Osteoblast (primary cell): ENCODE data around the gene TPSB2. TPM values are rescaled to one million over a fixed set of nuclear protein-coding genes. Genes with fewer than 3 reads are reported as not detected.
"Not testable (repeated sequence)": the region's sequence is repeated elsewhere in the genome, so short reads cannot be mapped to it uniquely, and the experiment has no call there.

ENCODE experiments used
- DNase-seq: peaks from one replicate; pipeline ENCODE4 v3.0.0; 2011; ENCODE audit warnings: low spot score, mixed read lengths; ENCODE audit not compliant: insufficient read length; ENCODE audit errors: missing footprints
- H2AFZ ChIP-seq: 2 replicates; pipeline ENCODE4 v1.6.0; 2011; ENCODE audit warnings: mild to moderate bottlenecking, low read length
- H3K27ac ChIP-seq: 2 replicates; pipeline ENCODE4 v1.5.1; 2011; ENCODE audit warnings: mild to moderate bottlenecking, low read depth, low read length, moderate library complexity
- H3K27me3 ChIP-seq: 2 replicates; pipeline ENCODE4 v1.6.0; 2012; ENCODE audit warnings: mild to moderate bottlenecking, control low read depth, inconsistent platforms, low read length, moderate library complexity; ENCODE audit not compliant: insufficient read depth
- H3K36me3 ChIP-seq: 2 replicates; pipeline ENCODE4 v1.5.1; 2011; ENCODE audit warnings: mild to moderate bottlenecking, low read length, control low read depth, moderate library complexity; ENCODE audit not compliant: insufficient read depth
- H3K4me1 ChIP-seq: 2 replicates; pipeline ENCODE4 v1.5.1; 2011; ENCODE audit warnings: mild to moderate bottlenecking, low read length, control low read depth, moderate library complexity; ENCODE audit not compliant: insufficient read depth
- H3K4me2 ChIP-seq: 2 replicates; pipeline ENCODE4 v1.6.0; 2011; ENCODE audit warnings: mild to moderate bottlenecking, low read length; ENCODE audit not compliant: insufficient read depth
- H3K4me3 ChIP-seq: fragments of 200-600 bp; sonication (generic); 3 replicates; pipeline ENCODE4 v1.5.1; 2012; ENCODE audit warnings: mild to moderate bottlenecking, low read length, inconsistent platforms; ENCODE audit not compliant: insufficient read depth
- H3K79me2 ChIP-seq: 2 replicates; pipeline ENCODE4 v1.6.0; 2012; ENCODE audit warnings: mild to moderate bottlenecking, low read length, control low read depth, inconsistent platforms; ENCODE audit not compliant: insufficient read depth
- H3K9me3 ChIP-seq: 2 replicates; pipeline ENCODE4 v1.5.1; 2011; ENCODE audit warnings: low read depth, low read length, control low read depth
- H4K20me1 ChIP-seq: 2 replicates; pipeline ENCODE4 v1.6.0; 2012; ENCODE audit warnings: mild to moderate bottlenecking, low read length, control low read depth; ENCODE audit not compliant: insufficient read depth
- total RNA-seq: library from RNA; depleted of rRNA; stranded (reverse); fragments of >200 nt; gene quantifications from 2 replicates; pipeline ENCODE4 v1.2.3, GENCODE V29; 2012
- TF ChIP-seq, protein P1 (sequence below): IDR thresholded peaks from 2 replicates; pipeline ENCODE4 v1.5.1; 2011; ENCODE audit warnings: mild to moderate bottlenecking, low read depth, low read length, moderate library complexity; ENCODE audit errors: extremely low read depth

Gene TPSB2
- total RNA-seq, 1 donor, result not detected

- no peaks in the 10 kb centered on the region for H3K27me3 ChIP-seq
- H3K36me3 ChIP-seq, result no peaks in the 10 kb centered on the region
- H3K4me1 ChIP-seq, result no peaks in the 10 kb centered on the region
- no peak overlapping the region for H2AFZ ChIP-seq
- H3K27ac ChIP-seq, result no peak overlapping the region
- H4K20me1 ChIP-seq, result no peaks in the 10 kb centered on the region
- H3K4me3 ChIP-seq, result no peak overlapping the region
- TF ChIP-seq, protein P1, sequence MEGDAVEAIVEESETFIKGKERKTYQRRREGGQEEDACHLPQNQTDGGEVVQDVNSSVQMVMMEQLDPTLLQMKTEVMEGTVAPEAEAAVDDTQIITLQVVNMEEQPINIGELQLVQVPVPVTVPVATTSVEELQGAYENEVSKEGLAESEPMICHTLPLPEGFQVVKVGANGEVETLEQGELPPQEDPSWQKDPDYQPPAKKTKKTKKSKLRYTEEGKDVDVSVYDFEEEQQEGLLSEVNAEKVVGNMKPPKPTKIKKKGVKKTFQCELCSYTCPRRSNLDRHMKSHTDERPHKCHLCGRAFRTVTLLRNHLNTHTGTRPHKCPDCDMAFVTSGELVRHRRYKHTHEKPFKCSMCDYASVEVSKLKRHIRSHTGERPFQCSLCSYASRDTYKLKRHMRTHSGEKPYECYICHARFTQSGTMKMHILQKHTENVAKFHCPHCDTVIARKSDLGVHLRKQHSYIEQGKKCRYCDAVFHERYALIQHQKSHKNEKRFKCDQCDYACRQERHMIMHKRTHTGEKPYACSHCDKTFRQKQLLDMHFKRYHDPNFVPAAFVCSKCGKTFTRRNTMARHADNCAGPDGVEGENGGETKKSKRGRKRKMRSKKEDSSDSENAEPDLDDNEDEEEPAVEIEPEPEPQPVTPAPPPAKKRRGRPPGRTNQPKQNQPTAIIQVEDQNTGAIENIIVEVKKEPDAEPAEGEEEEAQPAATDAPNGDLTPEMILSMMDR, result no peak
- no peak for DNase-seq
- no peak overlapping the region for H3K4me2 ChIP-seq
- H3K9me3 ChIP-seq, result no peaks in the 10 kb centered on the region
- no peaks in the 10 kb centered on the region for H3K79me2 ChIP-seq
These were observed 36.0 kb downstream of the TPSB2 start for GRCh38 chr16:1193825-1194581.

- TF ChIP-seq, protein P1, result no peak
- H3K4me1 ChIP-seq, result no peaks in the 10 kb centered on the region
- no peaks in the 10 kb centered on the region for H3K9me3 ChIP-seq
- DNase-seq, result no peak
- H2AFZ ChIP-seq, result no peak overlapping the region
- no peaks in the 10 kb centered on the region for H4K20me1 ChIP-seq
- H3K4me2 ChIP-seq, result no peak overlapping the region
- no peaks in the 10 kb centered on the region for H3K36me3 ChIP-seq
- no peak overlapping the region for H3K27ac ChIP-seq
- H3K27me3 ChIP-seq, result no peaks in the 10 kb centered on the region
- H3K79me2 ChIP-seq, result no peaks in the 10 kb centered on the region
- no peak overlapping the region for H3K4me3 ChIP-seq
These were observed 36.7 kb downstream of the TPSB2 start for GRCh38 chr16:1193143-1193824.

GRCh38 chr16:1192384-1193073 lies 37.5 kb downstream of the TPSB2 start:
- no peak overlapping the region for H3K4me3 ChIP-seq
- H3K36me3 ChIP-seq, result no peaks in the 10 kb centered on the region
- no peaks in the 10 kb centered on the region for H3K9me3 ChIP-seq
- TF ChIP-seq, protein P1, result no peak
- DNase-seq, result no peak
- H3K4me2 ChIP-seq, result no peak overlapping the region
- no peaks in the 10 kb centered on the region for H3K4me1 ChIP-seq
- no peaks in the 10 kb centered on the region for H3K27me3 ChIP-seq
- H3K79me2 ChIP-seq, result no peaks in the 10 kb centered on the region
- no peaks in the 10 kb centered on the region for H4K20me1 ChIP-seq
- H3K27ac ChIP-seq, result no peak overlapping the region
- H2AFZ ChIP-seq, result no peak overlapping the region

DNA sequence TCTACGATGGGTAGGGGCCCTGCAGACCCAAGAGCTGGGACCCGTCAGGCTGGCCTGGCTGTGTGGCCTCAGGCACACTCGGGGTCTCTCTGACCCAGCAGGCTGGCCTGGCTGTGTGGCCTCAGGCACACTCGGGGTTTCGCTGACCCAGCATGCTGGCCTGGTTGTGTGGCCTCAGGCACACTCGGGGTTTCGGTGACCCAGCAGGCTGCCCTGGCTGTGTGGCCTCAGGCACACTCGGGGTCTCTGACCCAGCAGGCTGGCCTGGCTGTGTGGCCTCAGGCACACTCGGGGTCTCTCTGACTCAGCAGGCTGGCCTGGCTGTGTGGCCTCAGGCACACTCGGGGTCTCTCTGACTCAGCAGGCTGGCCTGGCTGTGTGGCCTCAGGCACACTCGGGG lies 39.2 kb downstream of the TPSB2 start:
- not testable (repeated sequence) for H3K4me3 ChIP-seq, H3K36me3 ChIP-seq, H3K79me2 ChIP-seq, H2AFZ ChIP-seq, H3K27ac ChIP-seq, H3K27me3 ChIP-seq, H4K20me1 ChIP-seq, H3K4me1 ChIP-seq, H3K9me3 ChIP-seq, DNase-seq, H3K4me2 ChIP-seq
